Measurements from ENCODE around the gene TACC2. TPM values are rescaled to one million over a fixed set of nuclear protein-coding genes. Genes with fewer than 3 reads are reported as not detected.

The TACC2 gene
- total and polyA plus RNA-seq, 9 of the 15 experiments (the other 6 are each of a cell fraction or from before 2014, with no cell fraction given), result under 0.01 to 0.35 (median 0.03) TPM; not detected in 6

GRCh38 chr10:122152544-122152943 lies 163.6 kb downstream of the TACC2 start (continued):
- TF ChIP-seq ZNF518B (CRISPR knock-in tag; IDR thresholded peaks at IDR 0.05) (no peak), CEBPB (tag; IDR thresholded peaks at IDR 0.05) (no peak), ZNF589 (CRISPR knock-in tag; IDR thresholded peaks at IDR 0.05; ENCODE audit: low read depth) (no peak), TOE1 (IDR thresholded peaks at IDR 0.05; ENCODE audit: borderline replicate concordance) (no peak), TOE1 (CRISPR knock-in tag; IDR thresholded peaks at IDR 0.05; ENCODE audit: borderline replicate concordance, low read depth) (no peak), MYNN (IDR thresholded peaks at IDR 0.05) (no peak), MYNN (CRISPR knock-in tag; IDR thresholded peaks at IDR 0.05) (no peak), ARID3A (IDR thresholded peaks at IDR 0.05; ENCODE audit: borderline replicate concordance, low read depth, low read length) (no peak), BMI1 (IDR thresholded peaks at IDR 0.05; ENCODE audit: low read length) (no peak)
